AG09309 (cell line): ENCODE measurements around the gene GAS2.

Source experiments
- DNase-seq: peaks from one replicate; pipeline ENCODE4 v3.0.0-alpha.2; 2010; ENCODE audit warnings: low read depth
- H3K4me3 ChIP-seq: 2 replicates; pipeline ENCODE4 v1.5.1; 2011; ENCODE audit warnings: mild to moderate bottlenecking, low read depth, low read length, moderate library complexity; ENCODE audit not compliant: control insufficient read depth
- TF ChIP-seq, protein P1 (sequence below): IDR thresholded peaks from 2 replicates; pipeline ENCODE4 v1.5.1; 2011; ENCODE audit warnings: mild to moderate bottlenecking, low read depth, low read length, inconsistent platforms; ENCODE audit not compliant: insufficient read depth, control insufficient read depth; ENCODE audit errors: missing control alignments

GAS2 gene

DNA sequence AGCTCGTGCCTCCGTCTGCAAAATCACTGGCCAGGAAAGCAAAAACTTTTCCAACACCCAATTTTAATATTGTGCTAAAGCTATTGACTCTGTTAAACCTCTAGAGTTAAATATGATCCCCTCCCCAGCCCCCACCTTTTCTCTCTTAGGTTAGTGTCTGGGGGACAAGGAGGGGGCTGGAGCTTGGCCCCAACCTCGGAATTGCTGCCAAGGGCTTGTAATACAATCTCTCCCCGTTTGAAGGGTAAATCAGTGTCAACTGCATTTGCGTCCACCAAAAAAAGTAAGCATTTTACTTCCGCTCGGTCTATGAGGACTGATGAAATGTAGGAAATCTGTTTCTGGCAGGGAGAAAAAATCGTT, at the start of gene GAS2:
TSS of gene GAS2 (plus strand) at position 287 of the 363 bp plus-strand sequence. CDS start 8,259 bp downstream, outside the sequence.
- TF ChIP-seq, protein P1, sequence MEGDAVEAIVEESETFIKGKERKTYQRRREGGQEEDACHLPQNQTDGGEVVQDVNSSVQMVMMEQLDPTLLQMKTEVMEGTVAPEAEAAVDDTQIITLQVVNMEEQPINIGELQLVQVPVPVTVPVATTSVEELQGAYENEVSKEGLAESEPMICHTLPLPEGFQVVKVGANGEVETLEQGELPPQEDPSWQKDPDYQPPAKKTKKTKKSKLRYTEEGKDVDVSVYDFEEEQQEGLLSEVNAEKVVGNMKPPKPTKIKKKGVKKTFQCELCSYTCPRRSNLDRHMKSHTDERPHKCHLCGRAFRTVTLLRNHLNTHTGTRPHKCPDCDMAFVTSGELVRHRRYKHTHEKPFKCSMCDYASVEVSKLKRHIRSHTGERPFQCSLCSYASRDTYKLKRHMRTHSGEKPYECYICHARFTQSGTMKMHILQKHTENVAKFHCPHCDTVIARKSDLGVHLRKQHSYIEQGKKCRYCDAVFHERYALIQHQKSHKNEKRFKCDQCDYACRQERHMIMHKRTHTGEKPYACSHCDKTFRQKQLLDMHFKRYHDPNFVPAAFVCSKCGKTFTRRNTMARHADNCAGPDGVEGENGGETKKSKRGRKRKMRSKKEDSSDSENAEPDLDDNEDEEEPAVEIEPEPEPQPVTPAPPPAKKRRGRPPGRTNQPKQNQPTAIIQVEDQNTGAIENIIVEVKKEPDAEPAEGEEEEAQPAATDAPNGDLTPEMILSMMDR: no peak
- H3K4me3 ChIP-seq: no peak within 1 kb of the TSS

DNA sequence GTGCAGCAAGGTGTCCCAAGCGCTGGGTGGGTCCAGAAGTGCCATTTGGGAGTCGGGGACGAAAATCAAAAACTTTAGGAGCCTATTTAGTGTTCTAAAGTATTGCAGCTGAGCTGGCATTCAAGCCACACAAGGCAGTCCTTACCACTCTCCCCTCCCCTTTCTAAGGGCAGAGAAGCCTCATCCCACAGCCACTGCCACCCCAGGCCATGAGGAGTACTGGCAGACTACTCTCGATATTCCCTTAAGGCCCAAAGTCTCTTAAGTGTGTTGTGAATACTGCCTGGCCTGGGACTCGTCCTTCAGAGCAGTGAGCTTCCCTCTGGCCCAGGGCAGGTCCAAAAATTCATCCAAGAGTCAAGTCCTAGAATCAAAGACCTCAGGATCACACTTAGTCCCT, 48.5 kb upstream of the GAS2 start:
- DNase-seq: no peak
- TF ChIP-seq, protein P1: no peak
- no peak overlapping the region for H3K4me3 ChIP-seq

More for the DNA sequence above, at the start of gene GAS2:
- DNase-seq: no peak

DNA sequence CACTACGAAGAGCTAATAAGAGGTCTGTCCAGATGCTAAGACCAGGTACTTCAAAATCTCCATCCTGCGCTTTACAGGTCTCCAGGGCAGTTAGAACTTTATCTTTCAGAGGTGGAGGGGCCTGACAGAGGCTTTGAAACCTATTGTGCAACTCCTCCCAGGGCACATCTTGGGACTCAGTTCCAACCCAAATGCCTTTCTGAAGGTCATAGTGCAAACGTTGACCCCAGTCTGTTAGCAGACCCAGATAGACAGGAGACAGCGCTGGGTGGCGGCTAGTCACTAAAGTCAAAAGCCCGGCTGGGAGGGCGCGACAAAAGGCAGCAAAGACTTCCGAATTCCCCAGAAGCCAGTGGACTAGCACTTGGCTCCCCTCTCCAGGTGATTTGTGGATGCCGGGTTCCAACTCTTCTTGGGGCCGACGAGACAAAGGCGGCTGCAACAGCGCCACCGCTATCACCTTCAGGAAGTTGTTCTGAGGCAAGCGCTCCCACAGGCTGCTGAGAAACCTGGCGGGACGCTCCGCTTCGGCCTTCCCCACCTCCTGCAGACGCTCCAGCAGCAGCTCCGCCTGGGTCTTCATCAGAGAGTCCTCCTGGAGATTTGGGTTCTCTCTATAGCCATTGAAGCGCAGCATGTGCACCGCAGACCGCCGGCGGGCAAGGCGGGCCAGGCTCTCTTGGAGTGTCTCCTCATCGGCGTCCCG, 41.5 kb upstream of the GAS2 start:
- peak overlapping the region; percentile 99 for H3K4me3 ChIP-seq
- DNase-seq: peak; percentile 13
- TF ChIP-seq, protein P1: peak; percentile 56

DNA sequence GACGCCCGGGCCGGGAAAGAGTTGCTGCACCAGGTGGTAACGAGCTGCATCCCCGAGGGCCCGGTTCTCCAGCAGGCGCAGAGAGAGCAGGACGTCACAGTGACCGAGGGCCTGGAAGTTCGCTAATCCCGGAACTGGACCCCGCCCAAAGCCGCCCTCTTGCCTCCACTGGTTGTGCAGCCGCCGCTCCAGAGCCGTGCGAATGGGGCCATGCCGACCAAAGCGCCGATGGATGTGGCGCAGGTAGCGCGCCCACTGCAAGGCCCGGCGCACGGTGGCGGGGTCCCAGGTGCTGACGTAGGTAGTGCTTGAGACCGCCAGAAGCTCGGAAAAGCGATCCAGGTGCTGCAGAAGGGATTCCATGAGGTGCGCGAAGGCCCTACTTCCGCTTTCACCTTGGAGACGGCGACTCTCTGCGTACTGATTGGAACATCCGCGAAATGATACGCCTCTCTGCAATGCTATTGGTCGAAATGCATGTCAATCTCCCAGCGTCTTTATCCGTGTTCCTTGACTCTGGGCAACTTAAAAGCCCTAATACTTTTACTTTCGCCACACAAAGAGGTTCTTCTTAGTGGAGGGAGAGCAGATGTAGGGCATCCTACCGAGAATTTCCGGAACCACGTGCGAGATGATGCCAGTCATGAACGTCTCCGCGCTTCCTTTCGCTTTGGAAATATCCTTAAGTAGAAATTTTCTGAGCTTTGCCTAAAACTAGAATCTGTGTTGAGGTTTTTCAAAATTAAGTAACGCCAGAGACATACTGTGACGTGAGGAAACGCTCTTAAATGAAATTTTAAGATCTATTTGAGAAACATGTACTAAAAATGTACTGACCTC, 40.7 kb upstream of the GAS2 start, which contains the start of gene FANCF:
TSS of gene FANCF (minus strand) at position 376 of the 840 bp plus-strand sequence. CDS start at position 363, 13 bp downstream.
- DNase-seq: peak; percentile 99
- TF ChIP-seq, protein P1: no peak
- H3K4me3 ChIP-seq: peak within 1 kb of the TSS; percentile 99

DNA sequence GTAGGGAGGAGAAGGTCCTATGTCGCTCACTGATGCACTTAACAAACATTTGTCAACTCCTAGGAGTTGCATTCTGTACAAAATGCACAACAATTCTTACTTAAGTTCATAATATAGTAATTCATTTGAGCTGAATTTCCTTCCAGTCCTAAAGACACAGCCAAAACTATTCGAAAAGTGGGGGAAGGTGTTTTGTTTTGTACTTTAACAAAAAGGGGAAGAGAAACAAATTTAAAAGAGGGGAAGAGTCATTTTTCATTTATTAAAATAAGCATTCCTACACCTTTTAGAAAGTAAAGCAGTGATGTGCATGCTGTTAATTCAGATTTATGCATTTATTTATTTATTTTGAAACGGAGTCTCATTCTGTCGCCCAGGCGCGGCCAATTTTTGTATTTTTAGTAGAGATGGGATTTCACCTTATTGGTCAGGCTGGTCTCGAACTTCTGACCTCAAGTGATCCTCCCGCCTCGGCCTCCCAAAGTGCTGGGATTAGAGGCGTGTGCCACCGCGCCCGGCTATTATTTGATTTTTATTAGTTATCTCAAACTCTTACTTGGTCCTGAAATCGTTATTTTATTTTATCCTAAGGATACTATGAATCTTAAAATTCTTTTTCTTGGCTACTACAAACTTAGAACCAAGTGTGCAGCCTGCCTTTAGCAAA, 39.7 kb upstream of the GAS2 start:
- TF ChIP-seq, protein P1: no peak
- no peak for DNase-seq
- no peak overlapping the region for H3K4me3 ChIP-seq

DNA sequence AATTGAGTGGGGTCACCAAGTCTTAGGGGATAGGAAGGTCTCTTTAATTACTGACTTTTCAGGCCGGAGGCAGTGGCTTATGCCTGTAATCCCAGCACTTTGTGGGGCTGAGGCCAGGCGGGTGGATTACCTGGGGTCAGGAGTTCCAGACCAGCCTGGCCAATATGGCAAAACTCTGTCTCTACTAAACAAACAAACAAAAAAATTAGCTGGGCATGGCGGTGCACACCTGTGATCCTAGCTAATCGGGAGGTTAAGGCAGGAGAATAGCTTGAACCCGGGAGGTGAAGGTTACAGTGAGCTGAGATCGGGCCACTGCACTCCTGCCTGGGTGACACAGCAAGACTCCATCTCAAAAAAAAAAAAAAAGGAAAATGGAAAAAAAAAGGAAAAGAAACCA, 39.0 kb upstream of the GAS2 start:
- TF ChIP-seq, protein P1: no peak
- no peak overlapping the region for H3K4me3 ChIP-seq
- no peak for DNase-seq
